Gastrocnemius medialis (tissue), 4 donors: Measurements from ENCODE around the gene ACSL4. TPM values are rescaled to one million over a fixed set of nuclear protein-coding genes. Genes with fewer than 3 reads are reported as not detected.
"Not testable (repeated sequence)": the region's sequence is repeated elsewhere in the genome, so short reads cannot be mapped to it uniquely, and the experiment has no call there.

ENCODE experiments used
- ATAC-seq, 2 donors: fragments of 150-250 bp; one replicate each; pipeline ENCODE4 v1.9.1; 2016
- DNase-seq, 2 donors: peaks; one replicate each; pipeline ENCODE4 v3.0.0-alpha.2; 2019
- H3K27ac ChIP-seq, 4 donors: fragments of 200-600 bp; sonication (generic); 1 replicate in 1 of 4; 2 replicates in 3 of 4; pipeline ENCODE4 v1.5.1; 2016 to 2018; ENCODE audit warnings: mild to moderate bottlenecking in 2 of 4, moderate library complexity in 1 of 4
- H3K27me3 ChIP-seq, 3 donors: fragments of 200-600 bp; sonication (generic) in 2 of 3; 1 replicate in 1 of 3; 2 replicates in 2 of 3; pipeline versions ENCODE4 v1.5.1 to v1.6.0; 2016 to 2019; ENCODE audit warnings: mild to moderate bottlenecking in 1 of 3, moderate library complexity in 1 of 3
- H3K36me3 ChIP-seq, 2 donors: fragments of 200-600 bp; sonication (generic) in 1 of 2; one replicate each; pipeline ENCODE4 v1.5.1; 2017 to 2018
- H3K4me1 ChIP-seq, 2 donors: fragments of 200-600 bp; sonication (generic) in 1 of 2; one replicate each; pipeline ENCODE4 v1.5.1; 2016 to 2017; ENCODE audit warnings: mild to moderate bottlenecking in 2 of 2
- H3K4me3 ChIP-seq, 4 donors: fragments of 200-600 bp; sonication (generic) in 3 of 4; 1 replicate in 1 of 4; 2 replicates in 3 of 4; pipeline ENCODE4 v1.5.1; 2016 to 2019; ENCODE audit warnings: mild to moderate bottlenecking in 2 of 4
- H3K9me3 ChIP-seq, 3 donors: fragments of 200-600 bp; sonication (generic) in 2 of 3; 1 replicate in 1 of 3; 2 replicates in 2 of 3; pipeline ENCODE4 v1.5.1; 2016 to 2019
- CTCF ChIP-seq, 5 experiments: fragments of 450-650 bp in 3 of 5; fragments of 200-600 bp in 2 of 5; sonication (generic) in 2 of 5; IDR thresholded peaks in 4 of 5; conservative IDR thresholded peaks in 1 of 5; 1 replicate in 4 of 5; 2 replicates in 1 of 5; pipeline ENCODE4 v1.5.1; 2016 to 2019; ENCODE audit warnings: antibody characterized with exemption in 5 of 5, mild to moderate bottlenecking in 3 of 5, moderate library complexity in 3 of 5
- POLR2A ChIP-seq, 2 donors: fragments of 450-650 bp; IDR thresholded peaks; one replicate each; pipeline ENCODE4 v1.6.1; 2017; ENCODE audit warnings: antibody characterized with exemption in 2 of 2, mild to moderate bottlenecking in 2 of 2, moderate library complexity in 2 of 2
- in situ Hi-C, 4 donors: fragments of 200-750 bp; cut with MboI; loops; one replicate each; pipeline versions ENCODE4 v1.15.0 to v1.8.0; 2017; ENCODE audit warnings: low sequenced_read_pairs in 4 of 4
- intact Hi-C: fragments of 100-400 bp; cut with DNase I; formaldehyde crosslinking; loops from one replicate; pipeline ENCODE4 v1.15.1; 2023; ENCODE audit warnings: low total_unique reads
- total RNA-seq, 4 donors: library from RNA; depleted of rRNA; stranded (reverse); fragments of >200 nt; gene quantifications; one replicate each; pipeline versions ENCODE4 v1.1.0 to v1.2.3, GENCODE V29; 2016

The ACSL4 gene
- total RNA-seq, 4 donors from 2014 or later = 18.7 to 259 (median 132) TPM

GRCh38 chrX:109747681-109748080 is 14.6 kb upstream of the ACSL4 start:
- no peaks in the 10 kb centered on the region for H3K36me3 ChIP-seq
- intact Hi-C loops (no loop called here), in situ Hi-C loops (no loop called here)
- no peak overlapping the region for H3K27ac ChIP-seq
- DNase-seq (no peak), ATAC-seq (no peak)
- H3K9me3 ChIP-seq = no peaks in the 10 kb centered on the region
- H3K4me1 ChIP-seq = no peaks in the 10 kb centered on the region
- no peak overlapping the region for H3K4me3 ChIP-seq
- no peak for TF ChIP-seq CTCF (IDR thresholded peaks at IDR 0.05 in 4 of 5, conservative IDR thresholded peaks at IDR 0.05 in 1 of 5)
- TF ChIP-seq POLR2A (IDR thresholded peaks at IDR 0.05) = no peak
- H3K27me3 ChIP-seq = no peaks in the 10 kb centered on the region

- DNase-seq (no peak), ATAC-seq (no peak)
- intact Hi-C loops (no loop called here), in situ Hi-C loops (no loop called here)
- H3K9me3 ChIP-seq = no peaks in the 10 kb centered on the region
- H3K27ac ChIP-seq = no peak overlapping the region
- no peak for TF ChIP-seq POLR2A (IDR thresholded peaks at IDR 0.05)
- no peak for TF ChIP-seq CTCF (IDR thresholded peaks at IDR 0.05 in 4 of 5, conservative IDR thresholded peaks at IDR 0.05 in 1 of 5)
- H3K27me3 ChIP-seq = no peaks in the 10 kb centered on the region
- no peaks in the 10 kb centered on the region for H3K36me3 ChIP-seq
- H3K4me3 ChIP-seq = no peak overlapping the region
- H3K4me1 ChIP-seq = no peaks in the 10 kb centered on the region
These were observed 9.7 kb upstream of the ACSL4 start for GRCh38 chrX:109742722-109743121.

GRCh38 chrX:109740896-109741295 is 7.8 kb upstream of the ACSL4 start:
- ATAC-seq = not testable (repeated sequence)

GRCh38 chrX:109740433-109740809 is 7.4 kb upstream of the ACSL4 start:
- H3K36me3 ChIP-seq = no peaks in the 10 kb centered on the region
- H3K27ac ChIP-seq = peak overlapping the region in 3 of 4 donors; percentile 65 to 70 (median 67)
- H3K4me1 ChIP-seq = no peaks in the 10 kb centered on the region
- intact Hi-C loops (no loop called here), in situ Hi-C loops (no loop called here)
- DNase-seq = no peak
- no peaks in the 10 kb centered on the region for H3K9me3 ChIP-seq
- H3K4me3 ChIP-seq = no peak overlapping the region
- no peak for ATAC-seq
- TF ChIP-seq POLR2A (IDR thresholded peaks at IDR 0.05) (no peak), CTCF (IDR thresholded peaks at IDR 0.05 in 4 of 5, conservative IDR thresholded peaks at IDR 0.05 in 1 of 5) (no peak)
- H3K27me3 ChIP-seq = no peaks in the 10 kb centered on the region

More at GRCh38 chrX:109740896-109741295, 7.8 kb upstream of the ACSL4 start:
- H3K27ac ChIP-seq, intact Hi-C loops, H3K9me3 ChIP-seq, in situ Hi-C loops, H3K36me3 ChIP-seq, H3K4me1 ChIP-seq, H3K4me3 ChIP-seq, H3K27me3 ChIP-seq, DNase-seq: not testable (repeated sequence)

GRCh38 chrX:109739625-109740432 is 6.8 kb upstream of the ACSL4 start:
- Histone ChIP-seq H3K9me3 (no peaks in the 10 kb centered on the region), H3K27me3 (no peaks in the 10 kb centered on the region), H3K36me3 (no peaks in the 10 kb centered on the region), H3K4me1 (no peaks in the 10 kb centered on the region), H3K4me3 (no peak overlapping the region), H3K27ac (peak overlapping the region in 3 of 4 donors; percentile 65 to 70 (median 67))
- TF ChIP-seq CTCF (IDR thresholded peaks at IDR 0.05 in 4 of 5, conservative IDR thresholded peaks at IDR 0.05 in 1 of 5) (no peak), POLR2A (IDR thresholded peaks at IDR 0.05) (no peak)
- intact Hi-C loops = loop anchor here (10.0 kb wide), 2 partner anchors 405 to 575 kb away; partner anchors contain the start of gene AMMECR1
- ATAC-seq = peak; percentile 87 to 91
- in situ Hi-C loops = no loop called here
- DNase-seq = peak; percentile 7 to 56
